Transverse colon (tissue), 3 donors: ENCODE measurements around the gene TMEM187.

Experiments
- CTCF ChIP-seq, 5 experiments: fragments of 200-600 bp in 3 of 5; fragments of 450-650 bp in 2 of 5; sonication (generic) in 3 of 5; IDR thresholded peaks; 1 replicate in 2 of 5; 2 replicates in 3 of 5; pipeline ENCODE4 v1.5.1; 2016 to 2017; ENCODE audit warnings: antibody characterized with exemption in 5 of 5, inconsistent platforms in 3 of 5, mild to moderate bottlenecking in 2 of 5, moderate library complexity in 1 of 5
- EP300 ChIP-seq: sonication (generic); formaldehyde crosslinking; IDR thresholded peaks from one replicate; pipeline ENCODE4 v1.6.1; 2017; ENCODE audit warnings: antibody characterized with exemption, low read depth
- POLR2A ChIP-seq: fragments of 450-650 bp; IDR thresholded peaks from one replicate; pipeline ENCODE4 v1.6.1; 2016; ENCODE audit warnings: antibody characterized with exemption, mild to moderate bottlenecking, moderate library complexity

- TF ChIP-seq CTCF (IDR thresholded peaks at IDR 0.05) (no peak), EP300 (no peak), POLR2A (no peak)
These were observed 37.2 kb upstream of the TMEM187 start for GRCh38 chrX:153935326-153935851.
